B cell (primary cell): ENCODE data around the gene RNF220.

Experiments
- CTCF ChIP-seq: fragments of 200-600 bp; IDR thresholded peaks from one replicate; pipeline ENCODE4 v1.8.0; 2022; ENCODE audit warnings: antibody characterized with exemption, mild to moderate bottlenecking
- EZH2 ChIP-seq: IDR thresholded peaks from 2 replicates; pipeline ENCODE4 v1.6.1; 2012; ENCODE audit warnings: borderline replicate concordance, low read depth, mild to moderate bottlenecking, moderate library complexity, low read length; ENCODE audit not compliant: insufficient read depth, poor library complexity, severe bottlenecking

GRCh38 chr1:44467566-44467965 lies 62.5 kb downstream of the RNF220 start:
- TF ChIP-seq EZH2 = no peak
- TF ChIP-seq CTCF = no peak
